LNCaP clone FGC (cell line): ENCODE results near the gene SCN3A.

Source experiments
- DNase-seq: peaks from one replicate; pipeline ENCODE4 v3.0.0-alpha.2; 2011; ENCODE audit warnings: low read depth
- H3K4me3 ChIP-seq: 2 replicates; pipeline ENCODE4 v1.5.1; 2011; ENCODE audit warnings: mild to moderate bottlenecking, low read depth, low read length, control low read depth
- TF ChIP-seq, protein P1 (sequence below): IDR thresholded peaks from 2 replicates; pipeline ENCODE4 v1.5.1; 2012; ENCODE audit warnings: mild to moderate bottlenecking; ENCODE audit not compliant: control insufficient read depth, insufficient read depth; ENCODE audit errors: extremely low read depth

SCN3A gene

GRCh38 chr2:165147186-165148045 lies 56.4 kb downstream of the SCN3A start:
- TF ChIP-seq, protein P1, sequence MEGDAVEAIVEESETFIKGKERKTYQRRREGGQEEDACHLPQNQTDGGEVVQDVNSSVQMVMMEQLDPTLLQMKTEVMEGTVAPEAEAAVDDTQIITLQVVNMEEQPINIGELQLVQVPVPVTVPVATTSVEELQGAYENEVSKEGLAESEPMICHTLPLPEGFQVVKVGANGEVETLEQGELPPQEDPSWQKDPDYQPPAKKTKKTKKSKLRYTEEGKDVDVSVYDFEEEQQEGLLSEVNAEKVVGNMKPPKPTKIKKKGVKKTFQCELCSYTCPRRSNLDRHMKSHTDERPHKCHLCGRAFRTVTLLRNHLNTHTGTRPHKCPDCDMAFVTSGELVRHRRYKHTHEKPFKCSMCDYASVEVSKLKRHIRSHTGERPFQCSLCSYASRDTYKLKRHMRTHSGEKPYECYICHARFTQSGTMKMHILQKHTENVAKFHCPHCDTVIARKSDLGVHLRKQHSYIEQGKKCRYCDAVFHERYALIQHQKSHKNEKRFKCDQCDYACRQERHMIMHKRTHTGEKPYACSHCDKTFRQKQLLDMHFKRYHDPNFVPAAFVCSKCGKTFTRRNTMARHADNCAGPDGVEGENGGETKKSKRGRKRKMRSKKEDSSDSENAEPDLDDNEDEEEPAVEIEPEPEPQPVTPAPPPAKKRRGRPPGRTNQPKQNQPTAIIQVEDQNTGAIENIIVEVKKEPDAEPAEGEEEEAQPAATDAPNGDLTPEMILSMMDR, result no peak
- no peak overlapping the region for H3K4me3 ChIP-seq
- DNase-seq, result no peak

DNA sequence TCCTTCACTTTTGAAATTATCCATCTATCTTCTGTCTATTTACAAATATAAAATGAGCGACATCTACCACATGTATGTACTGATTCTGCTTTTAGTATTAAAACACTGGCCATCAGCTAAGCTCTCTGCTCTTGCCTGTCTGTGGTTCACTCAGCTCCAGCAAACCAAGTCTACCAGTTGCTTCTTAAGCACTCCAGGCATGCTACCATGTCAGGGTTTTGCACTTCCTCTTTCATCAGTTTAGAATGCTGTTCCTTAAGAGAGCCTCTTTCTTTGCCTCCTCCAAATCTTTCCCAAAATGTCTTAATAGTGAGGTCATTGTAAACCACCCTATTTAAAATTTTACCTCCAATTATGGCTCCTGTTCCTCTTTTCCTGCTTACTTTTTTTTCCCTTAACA lies 59.5 kb downstream of the SCN3A start:
- TF ChIP-seq, protein P1, result no peak
- no peak for DNase-seq
- H3K4me3 ChIP-seq, result no peak overlapping the region

DNA sequence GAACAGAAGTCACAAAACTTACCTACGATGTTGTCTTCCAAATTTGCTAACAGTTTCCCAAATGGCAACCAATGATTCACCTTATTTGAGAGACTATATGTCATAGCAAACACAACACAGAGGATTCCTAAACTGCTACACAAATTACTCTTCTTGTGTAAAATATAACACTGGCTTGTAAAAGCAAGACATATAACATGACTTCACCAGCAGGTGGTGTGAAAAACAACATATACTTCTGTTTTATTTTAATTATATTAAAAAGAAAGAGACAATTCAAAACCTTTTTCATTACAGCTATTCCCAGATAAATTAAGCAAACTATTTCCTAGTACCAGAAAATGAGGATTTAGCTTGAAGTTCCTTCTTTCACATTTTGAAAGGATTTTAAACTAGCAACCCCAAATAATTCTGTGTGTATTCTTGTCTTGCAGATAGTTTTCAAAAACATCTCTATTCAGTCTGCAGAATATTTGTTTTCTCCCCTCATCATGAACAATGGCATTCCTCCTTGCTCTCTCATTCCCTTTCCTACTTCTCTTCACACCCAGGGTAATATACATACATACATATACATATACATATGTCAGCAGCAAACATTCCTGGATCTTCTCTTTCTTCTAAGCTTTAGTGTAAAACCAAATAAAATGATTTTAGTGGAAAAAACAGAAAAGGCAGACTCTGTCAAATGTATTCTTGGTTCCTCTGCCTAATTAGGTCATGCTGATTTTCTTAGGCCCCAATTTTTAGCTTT lies 62.1 kb downstream of the SCN3A start:
- TF ChIP-seq, protein P1, result peak; percentile 28
- no peak for DNase-seq
- no peak overlapping the region for H3K4me3 ChIP-seq

DNA sequence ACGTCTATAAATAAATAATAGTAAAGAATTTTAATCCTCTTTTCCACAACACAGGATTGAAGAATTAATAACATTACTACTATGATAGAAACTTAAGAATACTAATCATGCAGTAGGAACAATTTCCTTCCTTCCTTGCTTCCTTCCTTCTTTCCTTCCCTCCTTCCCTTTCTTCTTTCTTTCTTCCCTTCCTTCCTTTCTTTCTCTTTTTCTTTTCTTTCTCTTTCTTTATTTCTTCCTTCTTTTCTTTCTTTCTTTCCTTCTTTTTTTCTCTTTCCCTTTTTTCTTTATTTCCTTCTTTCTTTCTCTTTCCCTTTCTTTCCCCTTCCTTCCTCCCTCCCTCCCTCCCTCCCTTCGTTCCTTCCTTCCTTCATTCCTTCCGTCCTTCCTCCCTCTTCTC lies 77.6 kb downstream of the SCN3A start:
- no peak overlapping the region for H3K4me3 ChIP-seq
- TF ChIP-seq, protein P1, result no peak
- no peak for DNase-seq

- TF ChIP-seq, protein P1, result no peak
- no peak overlapping the region for H3K4me3 ChIP-seq
- no peak for DNase-seq
Observed at GRCh38 chr2:165122521-165122920, 81.3 kb downstream of the SCN3A start.

GRCh38 chr2:165120740-165121467 lies 82.9 kb downstream of the SCN3A start:
- no peak for DNase-seq
- TF ChIP-seq, protein P1, result no peak
- H3K4me3 ChIP-seq, result no peak overlapping the region
